ENCODE results near the gene GRB10. TPM values are rescaled to one million over a fixed set of nuclear protein-coding genes. Genes with fewer than 3 reads are reported as not detected.

The GRB10 gene
- total RNA-seq, 4 donors from 2014 or later: 33.9 to 72.6 (median 41.8) TPM

- intact Hi-C loops (cut with DNase I; ENCODE audit: low total_unique reads): no loop called here
- H3K4me3 ChIP-seq: no peak overlapping the region
- no peaks in the 10 kb centered on the region for H3K27me3 ChIP-seq
- no peak overlapping the region for H3K27ac ChIP-seq
- peaks cover 0 to 7% of the 10 kb centered on the region in 2 donors for H3K4me1 ChIP-seq
- TF ChIP-seq CTCF (IDR thresholded peaks at IDR 0.05) (no peak), POLR2A (IDR thresholded peaks at IDR 0.05) (no peak)
- no peaks in the 10 kb centered on the region for H3K36me3 ChIP-seq
- H3K9me3 ChIP-seq: no peaks in the 10 kb centered on the region
- DNase-seq: no peak
Measured at GRCh38 chr7:50727711-50728110, 55.0 kb downstream of the GRB10 start.

DNA sequence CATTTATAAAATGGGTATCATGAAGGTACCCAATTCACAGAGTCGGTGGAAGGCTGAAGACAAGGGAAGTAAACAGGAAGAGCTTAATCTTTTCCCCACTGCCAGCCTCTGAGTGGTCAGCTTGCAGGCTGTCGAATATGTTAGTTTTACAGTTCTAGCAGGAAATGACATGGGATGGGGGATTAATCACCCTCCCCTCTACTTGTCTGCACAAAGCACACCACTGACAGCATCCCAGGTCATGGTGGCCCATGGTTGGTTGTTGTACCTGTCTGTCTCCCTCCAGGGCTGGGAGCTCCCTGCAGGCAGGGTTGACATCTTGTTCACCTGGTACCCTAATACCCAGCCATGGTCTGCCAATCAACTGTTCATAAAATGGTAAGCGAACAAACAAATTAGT is 55.6 kb downstream of the GRB10 start:
- no peaks in the 10 kb centered on the region for H3K9me3 ChIP-seq
- H3K27ac ChIP-seq: no peak overlapping the region
- peaks cover 0 to 7% of the 10 kb centered on the region in 2 donors for H3K4me1 ChIP-seq
- H3K4me3 ChIP-seq: no peak overlapping the region
- no peaks in the 10 kb centered on the region for H3K27me3 ChIP-seq
- TF ChIP-seq CTCF (IDR thresholded peaks at IDR 0.05) (no peak), POLR2A (IDR thresholded peaks at IDR 0.05) (no peak)
- no peaks in the 10 kb centered on the region for H3K36me3 ChIP-seq
- intact Hi-C loops (cut with DNase I; ENCODE audit: low total_unique reads): no loop called here
- DNase-seq: no peak

- peaks cover 0 to 6% of the 10 kb centered on the region in 2 donors for H3K4me1 ChIP-seq
- no peak for DNase-seq
- intact Hi-C loops (cut with DNase I; ENCODE audit: low total_unique reads): no loop called here
- H3K36me3 ChIP-seq: no peaks in the 10 kb centered on the region
- no peak overlapping the region for H3K27ac ChIP-seq
- H3K9me3 ChIP-seq: no peaks in the 10 kb centered on the region
- H3K27me3 ChIP-seq: no peaks in the 10 kb centered on the region
- TF ChIP-seq CTCF (IDR thresholded peaks at IDR 0.05) (no peak), POLR2A (IDR thresholded peaks at IDR 0.05) (no peak)
- H3K4me3 ChIP-seq: no peak overlapping the region
Measured at GRCh38 chr7:50725774-50726173, 56.9 kb downstream of the GRB10 start.

DNA sequence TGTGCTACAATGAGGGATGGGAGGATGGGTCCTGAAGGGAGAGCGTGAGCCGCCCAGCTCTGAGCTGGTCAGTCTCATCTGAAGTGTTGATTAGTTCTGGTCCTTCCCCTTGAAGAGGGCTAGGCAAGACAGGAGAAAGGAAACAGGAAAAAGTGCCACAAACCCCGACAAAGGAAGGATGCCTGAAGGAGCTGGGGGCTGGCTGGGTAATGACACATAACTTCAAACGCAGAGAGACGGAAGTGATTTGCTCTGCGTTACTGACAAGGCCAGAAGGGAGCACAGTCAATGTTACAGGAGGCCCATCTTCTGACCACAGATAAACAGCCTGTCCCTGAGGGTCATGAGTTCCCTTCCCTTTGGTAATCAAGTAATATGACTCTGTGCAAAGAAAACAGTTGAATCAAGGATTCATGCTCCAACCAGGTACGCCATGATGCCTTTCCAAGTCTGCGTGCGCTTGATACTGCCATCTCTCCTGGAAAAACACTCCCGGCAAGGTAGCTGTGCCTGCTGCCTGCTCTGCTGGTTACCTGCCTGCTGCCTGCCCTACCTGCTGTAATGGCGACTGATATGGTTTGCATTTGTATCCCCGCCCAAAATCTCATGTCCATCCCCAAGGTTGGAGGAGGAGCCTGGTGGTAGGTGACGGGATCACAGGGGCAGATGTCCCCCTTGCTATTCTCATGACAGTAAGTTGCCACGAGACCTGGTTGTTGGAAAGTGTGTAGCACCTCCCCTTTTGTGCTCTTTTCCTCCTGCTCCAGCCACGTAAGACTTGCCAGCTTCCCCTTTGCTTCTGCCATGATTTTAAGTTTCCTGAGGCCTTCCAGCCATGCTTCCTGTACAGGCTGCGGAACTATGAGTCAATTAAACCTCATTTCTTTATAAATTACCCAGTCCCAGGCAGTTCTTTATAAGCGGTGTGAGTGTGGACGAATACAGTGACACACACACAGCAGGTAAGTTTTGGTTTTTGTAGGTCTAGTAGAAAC is 57.9 kb downstream of the GRB10 start:
- H3K36me3 ChIP-seq: no peaks in the 10 kb centered on the region
- H3K27me3 ChIP-seq: no peaks in the 10 kb centered on the region
- H3K4me1 ChIP-seq: no peaks in the 10 kb centered on the region
- DNase-seq: no peak
- H3K4me3 ChIP-seq: no peak overlapping the region
- TF ChIP-seq POLR2A (IDR thresholded peaks at IDR 0.05): no peak
- intact Hi-C loops (cut with DNase I; ENCODE audit: low total_unique reads): no loop called here
- no peak overlapping the region for H3K27ac ChIP-seq
- no peaks in the 10 kb centered on the region for H3K9me3 ChIP-seq

DNA sequence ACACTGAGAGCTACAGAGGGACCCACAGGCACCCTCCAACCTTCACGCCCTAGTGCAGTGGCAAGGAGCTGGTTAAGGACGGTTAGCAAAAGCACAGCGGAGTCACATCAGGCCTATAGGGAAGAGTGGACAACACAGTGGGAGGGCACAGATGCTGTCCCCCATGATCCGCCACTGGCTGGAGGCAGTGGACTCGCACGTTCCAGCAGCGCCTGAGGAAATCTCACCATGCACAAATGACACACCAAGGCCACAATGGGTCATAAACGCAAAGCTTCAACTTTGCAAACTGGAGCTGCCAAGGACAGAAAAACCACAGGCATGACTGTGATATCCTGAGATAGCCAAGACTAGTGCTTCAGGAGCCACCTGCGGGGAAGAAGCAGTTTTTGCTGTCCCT is 58.8 kb downstream of the GRB10 start:
- Histone ChIP-seq H3K27ac (no peak overlapping the region), H3K9me3 (no peaks in the 10 kb centered on the region), H3K4me1 (no peaks in the 10 kb centered on the region), H3K4me3 (no peak overlapping the region), H3K27me3 (no peaks in the 10 kb centered on the region), H3K36me3 (no peaks in the 10 kb centered on the region)
- no peak for DNase-seq
- intact Hi-C loops (cut with DNase I; ENCODE audit: low total_unique reads): no loop called here
- TF ChIP-seq CTCF (IDR thresholded peaks at IDR 0.05): no peak
- TF ChIP-seq POLR2A (IDR thresholded peaks at IDR 0.05): no peak

All from uterus (tissue), 4 donors.